Hepatocyte (in vitro differentiated cells): ENCODE data around the gene C1orf122. TPM values are rescaled to one million over a fixed set of nuclear protein-coding genes. Genes with fewer than 3 reads are reported as not detected.
A peak's percentile ranks its signal among the peaks of the same experiment; 100 is the strongest.

Experiments
- DNase-seq: peaks from one replicate; pipeline ENCODE4 v3.0.0-alpha.2; 2016; ENCODE audit warnings: low spot score
- H2AFZ ChIP-seq: fragments of 200-600 bp; sonication (generic); 2 replicates; pipeline ENCODE4 v1.6.0; 2016; ENCODE audit warnings: antibody characterized with exemption, mild to moderate bottlenecking
- H3K27ac ChIP-seq: fragments of 200-600 bp; sonication (generic); 2 replicates; pipeline ENCODE4 v1.5.1; 2016; ENCODE audit warnings: mild to moderate bottlenecking
- H3K27me3 ChIP-seq: fragments of 200-600 bp; sonication (generic); 2 replicates; pipeline ENCODE4 v1.6.1; 2016
- H3K36me3 ChIP-seq: fragments of 200-600 bp; sonication (generic); replicated peaks from 2 replicates; pipeline ENCODE4 v1.5.1; 2016; ENCODE audit warnings: low read depth; ENCODE audit not compliant: insufficient read depth
- H3K4me1 ChIP-seq: fragments of 200-600 bp; sonication (generic); 2 replicates; pipeline ENCODE4 v1.5.1; 2016; ENCODE audit warnings: mild to moderate bottlenecking, moderate library complexity; ENCODE audit not compliant: insufficient read depth
- H3K4me2 ChIP-seq: fragments of 200-600 bp; sonication (generic); 2 replicates; pipeline ENCODE4 v1.6.0; 2016
- H3K4me3 ChIP-seq: fragments of 200-600 bp; sonication (generic); 2 replicates; pipeline ENCODE4 v1.5.1; 2016; ENCODE audit warnings: mild to moderate bottlenecking
- H3K79me2 ChIP-seq: fragments of 200-600 bp; sonication (generic); 2 replicates; pipeline ENCODE4 v1.6.0; 2017; ENCODE audit warnings: mild to moderate bottlenecking
- H3K9me2 ChIP-seq: fragments of 200-600 bp; sonication (generic); replicated peaks from 2 replicates; pipeline ENCODE4 v1.6.0; 2017; ENCODE audit warnings: mild to moderate bottlenecking; ENCODE audit not compliant: insufficient read depth
- H3K9me3 ChIP-seq: fragments of 200-600 bp; sonication (generic); 2 replicates; pipeline ENCODE4 v1.5.1; 2016; ENCODE audit warnings: low read depth, mild to moderate bottlenecking
- H4K20me1 ChIP-seq: fragments of 200-600 bp; sonication (generic); 2 replicates; pipeline ENCODE4 v1.6.0; 2016; ENCODE audit warnings: mild to moderate bottlenecking; ENCODE audit not compliant: insufficient read depth, poor library complexity, severe bottlenecking
- EZH2 ChIP-seq: fragments of 200-600 bp; sonication (generic); IDR thresholded peaks from 2 replicates; pipeline ENCODE4 v1.6.1; 2016; ENCODE audit warnings: antibody characterized with exemption, mild to moderate bottlenecking, borderline replicate concordance
- EZH2phosphoT487 ChIP-seq: fragments of 200-600 bp; sonication (generic); IDR thresholded peaks from one replicate; pipeline ENCODE4 v1.6.1; 2018; ENCODE audit warnings: antibody characterized with exemption, mild to moderate bottlenecking, low read depth, moderate library complexity; ENCODE audit not compliant: unreplicated experiment, severe bottlenecking
- WGBS: methylation state at CpG from one replicate; pipeline ENCODE4 v1.1.6; 2016; ENCODE audit warnings: low lambda C conversion rate; ENCODE audit errors: missing lambda C conversion rate; 5-methylcytosine and 5-hydroxymethylcytosine counted together
- polyA plus RNA-seq: library from polyadenylated mRNA; unstranded; fragments of >200 nt; fragmentation: Nextera tagmentation; extraction: Ambion mirVana; gene quantifications from 2 replicates; pipeline ENCODE4 v1.2.1, GENCODE V29; 2016
- total RNA-seq: library from RNA; depleted of rRNA; stranded (reverse); fragments of >200 nt; gene quantifications from 2 replicates; pipeline ENCODE4 v1.2.3, GENCODE V29; 2014
- TF ChIP-seq, protein P1 (sequence below): fragments of 200-600 bp; sonication (generic); IDR thresholded peaks from 2 replicates; pipeline ENCODE4 v1.5.1; 2016; ENCODE audit warnings: antibody characterized with exemption, mild to moderate bottlenecking; ENCODE audit not compliant: poor library complexity

The C1orf122 gene
- total and polyA plus RNA-seq, 2 experiments from 2014 or later = 63.8 to 166 TPM

DNA sequence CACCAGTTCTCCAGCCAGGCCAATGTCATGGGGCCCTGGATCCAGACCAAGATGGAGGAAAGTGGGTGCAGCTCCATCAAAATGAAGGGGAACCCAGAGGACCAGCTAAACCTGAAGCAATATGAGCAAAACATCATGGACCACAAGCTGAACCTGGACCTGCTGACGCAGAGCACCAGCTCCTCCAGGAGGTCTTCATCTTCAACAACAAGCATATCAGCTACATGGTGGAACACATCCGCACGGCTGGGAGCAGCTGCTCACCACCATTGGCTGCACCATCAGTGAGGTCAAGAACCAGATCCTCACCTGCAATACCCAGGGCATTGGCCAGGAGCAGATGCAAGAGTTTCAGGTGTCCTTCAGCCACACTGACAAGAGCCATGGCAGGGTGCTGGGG is 28.9 kb upstream of the C1orf122 start:
- no peaks in the 10 kb centered on the region for H3K9me3 ChIP-seq
- H3K27me3 ChIP-seq = peaks cover 3% of the 10 kb centered on the region
- no peak overlapping the region for H3K4me3 ChIP-seq
- no peaks in the 10 kb centered on the region for H3K9me2 ChIP-seq
- H3K4me2 ChIP-seq = no peak overlapping the region
- H3K36me3 ChIP-seq = no peaks in the 10 kb centered on the region
- H2AFZ ChIP-seq = no peak overlapping the region
- DNase-seq = no peak
- no peaks in the 10 kb centered on the region for H3K79me2 ChIP-seq
- no peak overlapping the region for H3K27ac ChIP-seq
- H4K20me1 ChIP-seq = no peaks in the 10 kb centered on the region
- H3K4me1 ChIP-seq = no peaks in the 10 kb centered on the region
- WGBS = 97% methylated on average over 3 of the region's 3 CpGs
- TF ChIP-seq EZH2 = no peak

- Histone ChIP-seq H3K27ac (no peak overlapping the region), H3K79me2 (no peaks in the 10 kb centered on the region)
- 85% methylated on average over 17 of the region's 17 CpGs for WGBS
Measured at GRCh38 chr1:37782491-37782890, 25.1 kb upstream of the C1orf122 start.

DNA sequence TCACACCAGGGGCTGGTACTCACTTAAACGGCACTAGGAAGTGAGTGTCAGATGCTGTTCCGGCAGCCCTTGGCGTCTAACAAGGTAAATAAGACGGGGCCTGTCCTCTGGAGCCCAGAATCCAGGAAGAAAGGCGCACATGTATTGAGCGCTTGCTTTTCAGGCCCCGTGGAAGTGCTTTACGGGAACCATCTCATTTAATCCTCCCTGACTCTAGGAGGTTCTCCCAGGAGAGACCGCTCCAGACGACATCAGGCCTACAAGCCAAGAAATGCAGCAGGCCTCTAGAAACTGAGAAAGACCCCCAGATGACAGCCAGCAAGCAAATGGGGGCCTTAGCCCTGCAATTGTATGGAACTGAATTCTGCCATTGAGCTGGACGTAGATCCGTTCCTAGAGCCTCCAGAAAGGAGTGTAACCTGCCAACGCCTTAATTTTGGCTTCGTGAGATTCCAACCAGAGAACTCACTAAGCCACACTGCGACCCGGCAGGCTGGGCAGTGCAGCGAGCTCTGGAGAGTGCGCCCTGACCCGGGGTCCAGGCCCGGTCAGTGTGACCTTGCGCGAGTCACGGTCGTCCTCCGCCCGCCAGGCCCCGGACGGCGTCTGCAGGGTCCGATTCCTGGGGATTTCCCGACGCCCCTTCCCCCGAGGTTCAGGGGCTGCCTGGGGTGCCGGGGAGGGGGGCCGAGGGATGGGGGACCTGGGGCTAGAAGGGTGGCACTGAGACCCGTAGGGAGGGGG is 14.5 kb upstream of the C1orf122 start:
- Histone ChIP-seq H3K9me3 (no peaks in the 10 kb centered on the region), H2AFZ (peak overlapping the region; percentile 89), H3K4me1 (peaks cover 4% of the 10 kb centered on the region), H3K79me2 (no peaks in the 10 kb centered on the region), H3K4me2 (peak overlapping the region; percentile 99), H3K9me2 (no peaks in the 10 kb centered on the region), H4K20me1 (no peaks in the 10 kb centered on the region), H3K27ac (no peak overlapping the region), H3K36me3 (no peaks in the 10 kb centered on the region), H3K27me3 (peaks cover 53% of the 10 kb centered on the region), H3K4me3 (no peak overlapping the region)
- 46% methylated on average over 33 of the region's 36 CpGs for WGBS
- no peak for DNase-seq
- peak; percentile 39 for TF ChIP-seq EZH2
- TF ChIP-seq, protein P1, sequence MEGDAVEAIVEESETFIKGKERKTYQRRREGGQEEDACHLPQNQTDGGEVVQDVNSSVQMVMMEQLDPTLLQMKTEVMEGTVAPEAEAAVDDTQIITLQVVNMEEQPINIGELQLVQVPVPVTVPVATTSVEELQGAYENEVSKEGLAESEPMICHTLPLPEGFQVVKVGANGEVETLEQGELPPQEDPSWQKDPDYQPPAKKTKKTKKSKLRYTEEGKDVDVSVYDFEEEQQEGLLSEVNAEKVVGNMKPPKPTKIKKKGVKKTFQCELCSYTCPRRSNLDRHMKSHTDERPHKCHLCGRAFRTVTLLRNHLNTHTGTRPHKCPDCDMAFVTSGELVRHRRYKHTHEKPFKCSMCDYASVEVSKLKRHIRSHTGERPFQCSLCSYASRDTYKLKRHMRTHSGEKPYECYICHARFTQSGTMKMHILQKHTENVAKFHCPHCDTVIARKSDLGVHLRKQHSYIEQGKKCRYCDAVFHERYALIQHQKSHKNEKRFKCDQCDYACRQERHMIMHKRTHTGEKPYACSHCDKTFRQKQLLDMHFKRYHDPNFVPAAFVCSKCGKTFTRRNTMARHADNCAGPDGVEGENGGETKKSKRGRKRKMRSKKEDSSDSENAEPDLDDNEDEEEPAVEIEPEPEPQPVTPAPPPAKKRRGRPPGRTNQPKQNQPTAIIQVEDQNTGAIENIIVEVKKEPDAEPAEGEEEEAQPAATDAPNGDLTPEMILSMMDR = no peak

More at GRCh38 chr1:37782491-37782890, 25.1 kb upstream of the C1orf122 start:
- no peak overlapping the region for H2AFZ ChIP-seq
- no peaks in the 10 kb centered on the region for H4K20me1 ChIP-seq
- no peaks in the 10 kb centered on the region for H3K36me3 ChIP-seq
- no peaks in the 10 kb centered on the region for H3K9me3 ChIP-seq
- H3K4me3 ChIP-seq = no peak overlapping the region
- DNase-seq = no peak
- TF ChIP-seq, protein P1 = no peak
- no peak for TF ChIP-seq EZH2
- no peak for TF ChIP-seq EZH2phosphoT487
- peaks cover 8% of the 10 kb centered on the region for H3K27me3 ChIP-seq
- H3K9me2 ChIP-seq = no peaks in the 10 kb centered on the region
- no peak overlapping the region for H3K4me2 ChIP-seq
- H3K4me1 ChIP-seq = no peaks in the 10 kb centered on the region

DNA sequence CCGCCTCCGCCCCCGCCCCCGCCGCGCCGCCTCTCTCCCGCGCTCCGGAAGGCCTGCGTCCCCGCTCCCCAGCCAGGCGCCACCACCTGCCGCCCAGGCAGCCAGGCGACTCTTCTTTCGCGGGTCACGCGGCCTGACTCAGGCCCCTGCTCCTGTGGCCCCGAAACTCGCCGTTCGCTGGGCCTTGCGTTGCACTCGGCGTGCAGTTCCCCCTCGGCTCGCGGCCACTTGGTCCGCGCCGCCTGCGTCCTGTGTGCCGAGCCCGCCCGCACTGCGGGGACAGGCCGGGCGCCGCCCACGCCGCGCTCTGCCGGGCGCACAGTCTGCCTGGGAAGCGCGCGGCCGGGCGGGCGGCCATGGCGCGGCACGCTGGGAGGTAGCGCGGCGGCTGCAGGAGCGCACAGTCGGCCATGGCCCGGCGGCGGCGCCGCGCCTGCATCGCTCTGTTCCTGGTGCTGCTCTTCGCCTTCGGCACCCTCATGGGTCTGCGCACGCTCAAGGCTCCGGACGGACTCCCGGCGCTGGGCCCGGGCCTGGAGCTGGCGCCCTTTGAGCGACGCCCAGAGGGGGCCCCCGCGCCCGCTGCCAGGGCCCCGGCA is 13.7 kb upstream of the C1orf122 start, which contains the start of gene MANEAL:
MANEAL (plus strand) TSS at position 75 of the 599 bp plus-strand sequence; CDS start at position 411, 336 bp downstream.
- H3K9me3 ChIP-seq = no peaks in the 10 kb centered on the region
- H3K79me2 ChIP-seq = no peaks in the 10 kb centered on the region
- H4K20me1 ChIP-seq = no peaks in the 10 kb centered on the region
- TF ChIP-seq EZH2phosphoT487 = no peak
- WGBS = 0% methylated on average over 51 of the region's 82 CpGs
- H3K27ac ChIP-seq = no peak within 1 kb of the TSS
- peak; percentile 79 for DNase-seq
- peak within 1 kb of the TSS; percentile 99 for H3K4me2 ChIP-seq
- H3K27me3 ChIP-seq = peaks cover 46% of the 10 kb centered on the region
- H3K4me3 ChIP-seq = peak within 1 kb of the TSS; percentile 52
- no peaks in the 10 kb centered on the region for H3K36me3 ChIP-seq
- H3K9me2 ChIP-seq = no peaks in the 10 kb centered on the region
- H2AFZ ChIP-seq = peak within 1 kb of the TSS; percentile 89
- H3K4me1 ChIP-seq = peaks cover 4% of the 10 kb centered on the region
